HG03469 (cell line): ENCODE results near the gene TTYH1.

ENCODE experiments used
- ATAC-seq: cut with Tn5 transposase; IDR thresholded peaks from one replicate; pipeline ENCODE4 v1.9.1; 2021; ENCODE audit warnings: mild to moderate bottlenecking, moderate library complexity, moderate number of reproducible peaks; ENCODE audit not compliant: unreplicated experiment

Gene TTYH1

GRCh38 chr19:54473892-54474372, 58.7 kb downstream of the TTYH1 start:
- no peak for ATAC-seq

- no peak for ATAC-seq
Observed at GRCh38 chr19:54475706-54476105, 60.4 kb downstream of the TTYH1 start.

GRCh38 chr19:54477650-54478049, 62.4 kb downstream of the TTYH1 start:
- no peak for ATAC-seq

GRCh38 chr19:54478677-54479266, 63.5 kb downstream of the TTYH1 start:
- ATAC-seq: no peak

GRCh38 chr19:54480051-54480450, 64.8 kb downstream of the TTYH1 start:
- no peak for ATAC-seq

- ATAC-seq: no peak
Observed at GRCh38 chr19:54481326-54481930, 66.2 kb downstream of the TTYH1 start.

GRCh38 chr19:54482889-54483288, 67.6 kb downstream of the TTYH1 start:
- ATAC-seq: no peak

- no peak for ATAC-seq
Observed at GRCh38 chr19:54484451-54484850, 69.2 kb downstream of the TTYH1 start.

- ATAC-seq: no peak
Observed at GRCh38 chr19:54485851-54486250, 70.6 kb downstream of the TTYH1 start.
